Heart left ventricle (tissue), 13 donors: ENCODE data around the gene OVAAL.

Experiments used
- POLR2A ChIP-seq, 2 donors: fragments of 450-650 bp; IDR thresholded peaks; one replicate each; pipeline ENCODE4 v1.6.1; 2017; ENCODE audit warnings: antibody characterized with exemption in 2 of 2, mild to moderate bottlenecking in 2 of 2, moderate library complexity in 2 of 2
- TF ChIP-seq, protein P1 (sequence below), 12 donors: fragments of 200-600 bp; sonication (generic) in 4 of 12; IDR thresholded peaks; one replicate each; pipeline versions ENCODE4 v1.5.0 to v1.8.0; 2018 to 2022; ENCODE audit warnings: antibody characterized with exemption in 12 of 12, mild to moderate bottlenecking in 5 of 12
- donor health status: ischemic (EF 13 %, LVEDD 7.1; RV severe dilation, severe dysfunction).
- donor health status: DM: no; HTN: yes; CAD: no.
- donor health status: DM: no; HTN: no; CAD: no.
- donor health status: ischemic (EF 25% LVEDD 6.9; RV normal size, moderate dysfunction).
- donor health status: ischemic (EF 25% LVEDD 5.7; RV mildly dilated, moderate dysfunction).
- donor health status: ischemic (EF 35%, LVEDD 5.7; RV mildly dilated, moderate dysfunction).
- donor health status: nonischemic (EF 11% LVEDD 7.7; RV severe dilation, severe dysfunction).
- donor health status: DM: yes; HTN: yes; CAD: no.
- donor health status: PGD.
- donor health status: ischemic (EF 29% LVEDD 5.4; RV normal size, mild dysfunction).
- donor health status: nonischemic (EF 23%, LVEDD 6.1; RV moderate dilation, normal function).

DNA sequence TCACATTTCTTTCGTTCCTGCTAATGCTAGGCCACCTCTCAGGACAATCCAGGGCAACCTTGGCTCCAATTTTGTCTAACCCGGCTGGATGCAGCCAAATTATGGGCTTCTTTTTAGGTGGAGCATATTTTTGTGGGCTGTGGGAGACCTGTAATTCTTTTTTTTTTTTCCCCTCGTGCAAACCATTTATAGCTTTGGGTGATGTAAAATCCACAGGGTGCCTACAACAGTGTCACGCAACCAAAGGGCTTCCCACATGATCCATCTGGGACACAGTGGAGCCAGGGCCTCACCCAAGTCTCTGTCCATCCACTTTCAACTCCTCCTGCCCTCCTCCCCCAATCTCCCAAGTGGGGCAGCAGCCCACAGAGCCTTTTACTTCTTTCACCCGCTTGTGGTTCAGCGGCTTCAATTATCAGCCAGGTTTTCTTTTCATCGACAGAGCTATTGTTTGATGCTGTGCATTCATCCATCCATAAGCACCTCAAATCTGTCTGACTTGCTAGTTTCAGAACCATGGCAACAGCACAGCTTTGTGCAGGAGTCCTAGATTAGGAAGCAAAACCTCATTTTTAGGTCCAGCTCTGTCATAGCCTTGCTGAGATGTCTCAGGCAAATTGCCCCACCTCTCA is 10.0 kb upstream of the OVAAL start:
- no peak for TF ChIP-seq POLR2A (IDR thresholded peaks at IDR 0.05)
- TF ChIP-seq, protein P1, sequence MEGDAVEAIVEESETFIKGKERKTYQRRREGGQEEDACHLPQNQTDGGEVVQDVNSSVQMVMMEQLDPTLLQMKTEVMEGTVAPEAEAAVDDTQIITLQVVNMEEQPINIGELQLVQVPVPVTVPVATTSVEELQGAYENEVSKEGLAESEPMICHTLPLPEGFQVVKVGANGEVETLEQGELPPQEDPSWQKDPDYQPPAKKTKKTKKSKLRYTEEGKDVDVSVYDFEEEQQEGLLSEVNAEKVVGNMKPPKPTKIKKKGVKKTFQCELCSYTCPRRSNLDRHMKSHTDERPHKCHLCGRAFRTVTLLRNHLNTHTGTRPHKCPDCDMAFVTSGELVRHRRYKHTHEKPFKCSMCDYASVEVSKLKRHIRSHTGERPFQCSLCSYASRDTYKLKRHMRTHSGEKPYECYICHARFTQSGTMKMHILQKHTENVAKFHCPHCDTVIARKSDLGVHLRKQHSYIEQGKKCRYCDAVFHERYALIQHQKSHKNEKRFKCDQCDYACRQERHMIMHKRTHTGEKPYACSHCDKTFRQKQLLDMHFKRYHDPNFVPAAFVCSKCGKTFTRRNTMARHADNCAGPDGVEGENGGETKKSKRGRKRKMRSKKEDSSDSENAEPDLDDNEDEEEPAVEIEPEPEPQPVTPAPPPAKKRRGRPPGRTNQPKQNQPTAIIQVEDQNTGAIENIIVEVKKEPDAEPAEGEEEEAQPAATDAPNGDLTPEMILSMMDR (IDR thresholded peaks at IDR 0.05): no peak
